BJ (cell line): Measurements from ENCODE around the gene STX10. TPM values are rescaled to one million over a fixed set of nuclear protein-coding genes. Genes with fewer than 3 reads are reported as not detected.

ENCODE experiments used
- CTCF ChIA-PET: fragments of 350-600 bp; formaldehyde crosslinking; extraction: SDS; loops from one replicate; lab custom pipeline; 2021; ENCODE audit warnings: antibody characterized with exemption, inconsistent platforms; lab: Yijun Ruan, JAX
- POLR2A ChIA-PET: fragments of 300-600 bp; sonication (Branson Sonifier 250); formaldehyde crosslinking; extraction: SDS; loops from one replicate; lab custom pipeline; 2021; ENCODE audit warnings: antibody characterized with exemption; lab: Charles Lee
- DNase-seq: peaks from one replicate; pipeline ENCODE4 v3.0.0-alpha.2; 2011; ENCODE audit warnings: low read depth
- H3K27me3 ChIP-seq: 2 replicates; pipeline ENCODE4 v1.6.0; 2011; ENCODE audit warnings: low read length; ENCODE audit not compliant: control insufficient read depth, insufficient read depth
- H3K36me3 ChIP-seq: 2 replicates; pipeline ENCODE4 v1.5.1; 2011; ENCODE audit warnings: low read length; ENCODE audit not compliant: control insufficient read depth, insufficient read depth
- H3K4me3 ChIP-seq: 2 replicates; pipeline ENCODE4 v1.5.1; 2011; ENCODE audit warnings: low read depth, mild to moderate bottlenecking, control low read depth, low read length
- polyA plus RNA-seq: library from polyadenylated mRNA; depleted of rRNA; stranded (reverse); fragments of >200 nt; gene quantifications from 2 replicates; pipeline ENCODE4 v1.2.3, GENCODE V29; 2011
- TF ChIP-seq, protein P1 (sequence below): IDR thresholded peaks from 2 replicates; pipeline ENCODE4 v1.5.1; 2011; ENCODE audit warnings: low read depth, mild to moderate bottlenecking, control low read depth, inconsistent platforms, low read length, moderate library complexity; ENCODE audit not compliant: insufficient read depth

The STX10 gene
- polyA plus RNA-seq, 1 experiment = 73.1 TPM

DNA sequence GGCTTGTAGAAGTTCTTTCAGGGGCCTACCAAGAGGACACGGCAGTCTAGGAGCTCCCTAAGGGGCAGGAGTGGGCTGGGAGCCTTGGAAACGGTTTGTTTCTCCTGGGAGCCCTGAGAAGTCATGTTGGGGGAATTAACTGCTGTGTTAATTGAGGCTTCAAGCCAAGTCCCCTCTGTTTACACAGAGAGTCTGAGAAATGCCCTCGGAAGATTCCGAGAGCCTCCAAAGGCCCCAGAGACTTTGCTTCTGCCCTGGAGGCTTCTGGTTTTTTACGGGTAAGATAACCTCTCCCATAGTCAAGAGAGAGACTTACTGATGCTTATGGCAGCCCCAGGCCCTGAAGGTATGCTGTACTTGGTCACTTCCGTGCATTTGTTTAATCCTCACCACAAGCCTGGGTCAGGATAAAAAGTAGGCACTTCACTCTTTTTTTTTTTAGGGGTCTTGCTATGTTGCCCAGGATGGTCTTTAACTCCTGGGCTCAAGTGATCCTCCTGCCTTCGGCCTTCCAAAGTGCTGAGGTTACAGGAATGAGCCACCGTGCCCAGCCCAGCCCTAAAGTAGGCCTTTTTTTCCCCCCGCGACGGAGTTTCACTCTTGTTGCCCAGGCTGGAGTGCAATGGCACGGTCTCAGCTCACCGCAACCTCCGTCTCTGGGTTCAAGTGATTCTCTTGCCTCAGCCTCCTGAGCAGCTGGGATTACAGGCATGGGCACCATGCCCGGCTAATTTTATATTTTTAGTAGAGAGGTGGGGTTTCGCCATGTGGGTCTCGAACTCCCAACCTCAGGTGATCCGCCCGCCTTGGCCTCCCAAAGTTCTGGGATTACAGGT lies 15.2 kb upstream of the STX10 start:
- DNase-seq = no peak
- Histone ChIP-seq H3K4me3 (no peak overlapping the region), H3K36me3 (no peaks in the 10 kb centered on the region), H3K27me3 (no peaks in the 10 kb centered on the region)
- CTCF ChIA-PET = interaction anchor here (1.7 kb wide), 1 partner anchor 200 kb away, joined by 5 read pairs; no protein-coding TSS in a partner anchor
- POLR2A ChIA-PET = no interaction called here
- TF ChIP-seq, protein P1, sequence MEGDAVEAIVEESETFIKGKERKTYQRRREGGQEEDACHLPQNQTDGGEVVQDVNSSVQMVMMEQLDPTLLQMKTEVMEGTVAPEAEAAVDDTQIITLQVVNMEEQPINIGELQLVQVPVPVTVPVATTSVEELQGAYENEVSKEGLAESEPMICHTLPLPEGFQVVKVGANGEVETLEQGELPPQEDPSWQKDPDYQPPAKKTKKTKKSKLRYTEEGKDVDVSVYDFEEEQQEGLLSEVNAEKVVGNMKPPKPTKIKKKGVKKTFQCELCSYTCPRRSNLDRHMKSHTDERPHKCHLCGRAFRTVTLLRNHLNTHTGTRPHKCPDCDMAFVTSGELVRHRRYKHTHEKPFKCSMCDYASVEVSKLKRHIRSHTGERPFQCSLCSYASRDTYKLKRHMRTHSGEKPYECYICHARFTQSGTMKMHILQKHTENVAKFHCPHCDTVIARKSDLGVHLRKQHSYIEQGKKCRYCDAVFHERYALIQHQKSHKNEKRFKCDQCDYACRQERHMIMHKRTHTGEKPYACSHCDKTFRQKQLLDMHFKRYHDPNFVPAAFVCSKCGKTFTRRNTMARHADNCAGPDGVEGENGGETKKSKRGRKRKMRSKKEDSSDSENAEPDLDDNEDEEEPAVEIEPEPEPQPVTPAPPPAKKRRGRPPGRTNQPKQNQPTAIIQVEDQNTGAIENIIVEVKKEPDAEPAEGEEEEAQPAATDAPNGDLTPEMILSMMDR = no peak

DNA sequence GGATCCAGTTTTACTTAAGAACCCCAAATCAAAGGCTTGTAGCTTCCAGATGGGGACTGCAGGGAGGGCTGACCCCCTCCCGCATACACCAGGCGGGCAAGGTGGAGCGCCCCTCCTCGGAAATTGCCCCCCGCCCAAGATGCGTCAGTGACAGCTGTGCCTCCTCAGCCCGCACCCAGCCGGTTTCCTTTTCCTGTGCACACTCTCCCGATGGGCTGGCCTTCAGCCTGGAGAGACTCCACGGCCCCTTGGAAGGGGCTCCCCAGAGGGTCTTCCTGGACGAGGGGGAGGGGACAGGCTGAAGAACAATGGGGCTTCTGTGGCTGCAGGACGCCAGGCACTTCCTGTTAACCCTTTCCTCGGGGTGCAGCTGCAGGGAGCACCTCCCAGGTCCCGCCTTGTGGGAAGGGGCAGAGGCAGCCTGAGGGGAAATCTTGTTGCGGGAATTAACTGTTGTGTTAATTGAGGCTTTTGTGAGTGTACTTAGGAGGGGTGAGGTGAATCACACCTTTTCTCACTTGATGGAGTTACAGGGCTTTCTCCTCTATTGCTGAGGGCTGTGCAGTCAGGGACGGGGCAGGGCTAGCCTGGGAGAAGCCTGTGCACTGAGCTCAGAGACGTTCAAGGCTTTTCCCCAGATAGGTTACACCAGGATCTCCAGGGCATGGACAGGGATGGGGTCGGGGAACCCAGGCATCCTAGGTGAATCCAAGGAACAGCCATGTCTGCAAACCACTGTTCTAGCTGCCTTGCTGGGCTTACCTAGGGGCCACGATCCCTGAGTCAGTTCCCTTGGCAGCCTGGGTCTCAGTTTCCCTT lies 14.4 kb upstream of the STX10 start:
- ChIA-PET POLR2A (interaction anchor here (0.6 to 0.9 kb wide), 2 partner anchors 9 to 10 kb away, joined by 3 to 5 read pairs; no protein-coding TSS in a partner anchor), CTCF (interaction anchor here (0.6 to 2.1 kb wide), 6 partner anchors 9 to 199 kb away, joined by 3 to 6 read pairs (median 3); partner anchors contain the start of genes IER2 and STX10)
- no peaks in the 10 kb centered on the region for H3K27me3 ChIP-seq
- no peak for DNase-seq
- H3K4me3 ChIP-seq = 0 out of 2 replicates have a peak overlapping the region, but pooled peaks have one; percentile 3
- TF ChIP-seq, protein P1 = no peak
- no peaks in the 10 kb centered on the region for H3K36me3 ChIP-seq

DNA sequence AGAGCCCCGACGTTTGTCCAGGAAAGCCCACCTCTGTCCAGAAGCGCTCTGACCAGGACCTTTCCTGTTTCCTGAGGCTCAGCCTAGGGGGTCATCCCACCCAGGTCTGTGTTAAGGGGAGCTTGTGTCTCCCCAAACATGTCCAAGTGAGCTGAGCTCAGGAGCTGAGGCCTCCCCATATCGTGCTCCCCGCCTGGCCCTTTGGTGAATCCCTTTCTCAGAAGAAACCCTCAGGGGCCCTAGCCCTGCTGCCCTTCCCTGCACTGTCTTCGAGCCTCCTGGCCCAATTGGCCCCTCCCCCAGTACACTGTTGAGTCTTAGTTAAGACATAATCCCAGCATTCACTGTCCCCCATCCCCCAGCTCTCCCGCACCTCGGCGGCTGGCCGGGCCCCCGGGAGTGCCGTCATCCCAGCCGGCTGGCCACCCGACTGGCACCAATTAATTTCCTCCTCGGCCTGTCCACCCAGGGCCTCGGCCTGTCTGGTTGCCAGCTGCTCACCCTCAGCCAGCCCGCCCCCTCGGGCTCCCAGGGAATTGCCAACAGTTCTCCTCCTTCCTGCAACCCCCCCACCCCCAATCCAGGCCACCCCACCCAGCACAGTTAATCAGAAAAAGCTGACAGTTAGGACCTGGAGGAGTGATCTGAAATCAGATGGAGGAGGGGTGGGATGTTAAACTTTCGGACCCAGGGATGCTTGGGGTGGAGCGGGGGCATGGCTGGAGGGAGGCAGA lies 13.6 kb upstream of the STX10 start:
- Histone ChIP-seq H3K4me3 (0 out of 2 replicates have a peak overlapping the region, but pooled peaks have one; percentile 3), H3K27me3 (no peaks in the 10 kb centered on the region), H3K36me3 (no peaks in the 10 kb centered on the region)
- ChIA-PET POLR2A (interaction anchor here (0.6 to 0.9 kb wide), 2 partner anchors 9 to 10 kb away, joined by 3 to 5 read pairs; no protein-coding TSS in a partner anchor), CTCF (interaction anchor here (0.6 to 2.1 kb wide), 5 partner anchors 9 to 198 kb away, joined by 3 to 6 read pairs (median 3); partner anchors contain the start of genes IER2 and STX10)
- DNase-seq = peak; percentile 59
- TF ChIP-seq, protein P1 = no peak

DNA sequence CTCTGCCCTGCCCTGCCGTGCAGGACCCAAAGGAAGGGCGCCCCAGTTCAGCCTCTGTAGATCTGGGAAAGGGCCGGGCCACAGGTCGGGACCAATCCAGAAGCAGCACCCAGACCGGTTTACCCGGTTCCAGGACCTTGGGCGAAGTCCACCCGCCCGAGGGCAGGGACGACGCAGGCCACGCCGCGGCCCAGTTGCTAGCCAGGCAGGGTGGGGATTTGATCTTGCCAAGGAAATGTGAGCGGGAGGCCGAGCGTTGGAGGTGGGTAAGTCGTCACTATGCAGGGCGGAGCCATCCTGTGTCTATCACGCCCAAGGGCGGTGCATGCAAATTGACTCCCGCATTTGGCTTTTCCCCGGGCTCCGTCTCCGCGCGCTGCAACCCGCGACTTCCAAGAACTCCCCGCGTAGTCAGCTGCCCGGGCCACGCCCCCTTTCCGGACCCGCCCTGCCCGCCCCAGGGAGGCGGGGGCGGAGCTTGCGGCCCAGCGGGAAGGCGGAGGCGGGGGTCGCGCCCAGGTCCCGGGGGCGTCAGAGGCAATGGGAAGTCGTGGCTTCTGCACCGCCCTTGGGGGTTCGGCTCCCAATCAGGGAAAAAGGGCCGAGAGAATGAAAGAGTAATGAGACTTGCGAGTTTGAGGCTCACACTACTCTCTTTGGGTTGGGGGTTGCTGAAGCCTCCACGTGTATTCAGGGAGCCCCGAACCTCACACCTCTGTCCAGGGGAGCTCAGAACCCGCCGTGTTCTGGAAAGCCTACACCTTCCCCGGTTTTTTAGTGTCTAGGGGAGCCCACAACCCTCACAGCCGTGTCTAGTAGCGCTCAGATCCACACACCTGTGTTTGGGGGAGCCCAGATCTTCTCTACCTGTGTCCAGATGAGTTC lies 12.8 kb upstream of the STX10 start:
- CTCF ChIA-PET = interaction anchor here (0.7 to 2.1 kb wide), 9 partner anchors 8 to 1742 kb away, joined by 3 to 6 read pairs (median 3); no protein-coding TSS in a partner anchor
- peak; percentile 93 for DNase-seq
- TF ChIP-seq, protein P1 = no peak
- no peaks in the 10 kb centered on the region for H3K27me3 ChIP-seq
- no peaks in the 10 kb centered on the region for H3K36me3 ChIP-seq
- POLR2A ChIA-PET = no interaction called here
- H3K4me3 ChIP-seq = peak overlapping the region; percentile 10; the same call in 1 of the 2 replicates
